NCI-H748 treated with DMSO at 0.1 percent for 48 hours (cell line): Measurements from ENCODE around the gene RPS27A.
"Not testable (repeated sequence)": the region's sequence is repeated elsewhere in the genome, so short reads cannot be mapped to it uniquely, and the experiment has no call there.

ENCODE experiments used
- DNase-seq: peaks from one replicate; lab custom pipeline; 2025; lab: John Stamatoyannopoulos, UW

The RPS27A gene

GRCh38 chr2:55239656-55240222 is 7.3 kb downstream of the RPS27A start:
- no peak for DNase-seq

- not testable (repeated sequence) for DNase-seq
Observed at GRCh38 chr2:55241582-55241981, 9.1 kb downstream of the RPS27A start.

GRCh38 chr2:55242617-55243016 is 10.1 kb downstream of the RPS27A start:
- DNase-seq = no peak

GRCh38 chr2:55245411-55245810 is 12.9 kb downstream of the RPS27A start:
- DNase-seq = no peak

GRCh38 chr2:55247025-55247424 is 14.5 kb downstream of the RPS27A start:
- DNase-seq = no peak

- DNase-seq = no peak
Observed at GRCh38 chr2:55252832-55253231, 20.3 kb downstream of the RPS27A start.

GRCh38 chr2:55259586-55259985 is 27.1 kb downstream of the RPS27A start:
- DNase-seq = not testable (repeated sequence)

GRCh38 chr2:55268288-55268906 is 35.9 kb downstream of the RPS27A start:
- no peak for DNase-seq

- peak; percentile 76 for DNase-seq
Observed at GRCh38 chr2:55268907-55269644, 36.6 kb downstream of the RPS27A start, which contains the start of gene MTIF2. Gene MTIF2 (minus strand): TSS chr2:55269231. CDS start chr2:55263858, 5,373 bp downstream.

GRCh38 chr2:55269645-55269990 is 37.1 kb downstream of the RPS27A start:
- no peak for DNase-seq

GRCh38 chr2:55274346-55274745 is 41.9 kb downstream of the RPS27A start:
- not testable (repeated sequence) for DNase-seq

GRCh38 chr2:55277310-55277709 is 44.8 kb downstream of the RPS27A start:
- no peak for DNase-seq

- not testable (repeated sequence) for DNase-seq
Observed at GRCh38 chr2:55279214-55279835, 46.8 kb downstream of the RPS27A start.

GRCh38 chr2:55279859-55280424 is 47.5 kb downstream of the RPS27A start:
- not testable (repeated sequence) for DNase-seq

- not testable (repeated sequence) for DNase-seq
Observed at GRCh38 chr2:55280851-55281546, 48.5 kb downstream of the RPS27A start.

- DNase-seq = peak; percentile 56
Observed at GRCh38 chr2:55282110-55282917, 49.8 kb downstream of the RPS27A start.

- DNase-seq = no peak
Observed at GRCh38 chr2:55283083-55283482, 50.6 kb downstream of the RPS27A start.
